SK-N-SH treated with all-trans-retinoic acid at 6 μM for 48 hours (cell line): Measurements from ENCODE around the gene ERAP2.

Experiments used
- CREB5 ChIP-seq: fragments of 250-450 bp; sonication (Bioruptor Pico); IDR thresholded peaks from 2 replicates; pipeline ENCODE4 v1.5.1; 2020; ENCODE audit warnings: low read depth, mild to moderate bottlenecking, moderate library complexity
- ESRRG ChIP-seq: fragments of 250-450 bp; sonication (Bioruptor Pico); IDR thresholded peaks from 2 replicates; pipeline ENCODE4 v1.6.1; 2021; ENCODE audit warnings: mild to moderate bottlenecking
- GLIS3 ChIP-seq: fragments of 250-450 bp; sonication (Bioruptor Pico); IDR thresholded peaks from 2 replicates; pipeline ENCODE4 v1.5.0; 2020; ENCODE audit warnings: mild to moderate bottlenecking, moderate library complexity
- PATZ1 ChIP-seq: fragments of 250-450 bp; sonication (Bioruptor Pico); IDR thresholded peaks from 2 replicates; pipeline ENCODE4 v1.8.0; 2020; ENCODE audit warnings: mild to moderate bottlenecking, moderate library complexity, borderline replicate concordance
- SNAI2 ChIP-seq: fragments of 250-450 bp; sonication (Bioruptor Pico); IDR thresholded peaks from 2 replicates; pipeline ENCODE4 v1.5.0; 2020; ENCODE audit warnings: mild to moderate bottlenecking, moderate library complexity
- TCF4 ChIP-seq: fragments of 250-450 bp; sonication (Bioruptor Pico); IDR thresholded peaks from 2 replicates; pipeline ENCODE4 v1.8.0; 2021; ENCODE audit warnings: mild to moderate bottlenecking, moderate library complexity, borderline replicate concordance
- TOX ChIP-seq: fragments of 250-450 bp; sonication (Bioruptor Pico); IDR thresholded peaks from 2 replicates; pipeline ENCODE4 v1.8.0; 2021; ENCODE audit warnings: mild to moderate bottlenecking, moderate library complexity, borderline replicate concordance
- ZC3H10 ChIP-seq: fragments of 250-450 bp; sonication (Bioruptor Pico); IDR thresholded peaks from 2 replicates; pipeline ENCODE4 v1.5.1; 2021; ENCODE audit warnings: mild to moderate bottlenecking, moderate library complexity
- ZFP3 ChIP-seq: fragments of 250-450 bp; sonication (Bioruptor Pico); IDR thresholded peaks from 2 replicates; pipeline ENCODE4 v1.5.0; 2020; ENCODE audit warnings: mild to moderate bottlenecking, moderate library complexity
- ZFP30 ChIP-seq: fragments of 450-650 bp; formaldehyde crosslinking; IDR thresholded peaks from 2 replicates; pipeline ENCODE4 v1.5.0; 2022; ENCODE audit warnings: mild to moderate bottlenecking, moderate library complexity
- ZNF8 ChIP-seq: fragments of 450-650 bp; formaldehyde crosslinking; IDR thresholded peaks from 2 replicates; pipeline ENCODE4 v1.5.0; 2020; ENCODE audit warnings: mild to moderate bottlenecking, moderate library complexity

- TF ChIP-seq ZFP3 (CRISPR knock-in tag) (no peak), ZNF8 (CRISPR knock-in tag) (no peak), CREB5 (CRISPR knock-in tag) (no peak), PATZ1 (CRISPR knock-in tag) (no peak), TCF4 (no peak), ZFP30 (CRISPR knock-in tag) (no peak), SNAI2 (CRISPR knock-in tag) (no peak), ZC3H10 (no peak), ESRRG (no peak), GLIS3 (CRISPR knock-in tag) (no peak), TOX (no peak)
Measured at GRCh38 chr5:96838201-96839070, 37.9 kb upstream of the ERAP2 start.
